Large intestine (tissue), 1 donor: ENCODE data around the gene FAM228A. TPM values are rescaled to one million over a fixed set of nuclear protein-coding genes. Genes with fewer than 3 reads are reported as not detected.

Experiments
- polyA plus RNA-seq: library from polyadenylated mRNA; unstranded; fragments of 120-200 nt; gene quantifications from one replicate; pipeline ENCODE4 v1.2.1, GENCODE V29; 2013

The FAM228A gene
- polyA plus RNA-seq, 1 donor = 0.12 TPM

Other genes starting within 250 kb of the FAM228A start
- 13.5 TPM for gene ATAD2B, start 247.9 kb upstream of the FAM228A start, polyA plus RNA-seq
- gene UBXN2A, start 234.6 kb upstream of the FAM228A start, polyA plus RNA-seq = 11.7 TPM
- gene MFSD2B, start 165.0 kb upstream of the FAM228A start, polyA plus RNA-seq = 0.58 TPM
- 6.7 TPM for gene WDCP, start 127.7 kb upstream of the FAM228A start, polyA plus RNA-seq
- gene FKBP1B, start 125.3 kb upstream of the FAM228A start, polyA plus RNA-seq = 8.2 TPM
- gene SF3B6, start 98.7 kb upstream of the FAM228A start, polyA plus RNA-seq = 117 TPM
- gene TP53I3, start 90.2 kb upstream of the FAM228A start, polyA plus RNA-seq = 36.0 TPM
- 1.3 TPM for gene PFN4, start 51.7 kb upstream of the FAM228A start, polyA plus RNA-seq
- 14.1 TPM for gene FAM228B, start 51.6 kb upstream of the FAM228A start, polyA plus RNA-seq
- 36.7 TPM for gene ITSN2, start 185.5 kb downstream of the FAM228A start, polyA plus RNA-seq